ENCODE results near the gene KLHL26.

Gene KLHL26

DNA sequence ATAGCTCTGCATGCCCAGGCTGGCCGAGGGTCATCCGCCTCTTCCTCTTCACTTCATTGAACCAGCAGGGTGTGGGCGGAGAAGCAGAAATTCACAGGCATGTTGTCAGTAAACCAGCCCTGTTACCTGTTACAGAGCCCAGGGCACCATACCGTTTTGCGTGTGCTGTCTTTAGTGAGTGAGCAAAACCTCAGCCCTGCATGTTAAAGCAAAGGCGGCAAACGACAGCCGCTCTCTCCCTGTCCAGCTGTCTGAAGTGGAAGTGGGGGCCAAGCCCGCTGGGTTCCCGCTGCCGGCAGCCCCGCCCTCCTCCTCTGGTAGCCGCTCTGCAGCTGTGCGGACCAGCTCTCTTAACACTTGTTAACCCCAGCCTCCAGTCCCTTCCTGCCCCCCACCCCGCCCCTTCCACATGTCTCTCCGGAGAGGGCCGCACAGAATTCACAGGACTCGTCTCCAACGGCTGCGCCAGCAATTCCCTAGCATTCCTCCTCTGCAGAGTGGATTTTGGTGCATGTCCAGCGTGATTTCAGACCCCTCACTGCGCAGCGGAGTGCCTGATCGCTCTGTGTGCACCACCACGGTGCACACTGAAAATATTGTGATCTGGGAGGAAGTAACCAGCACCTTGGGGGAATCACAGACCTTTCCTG, 12.7 kb downstream of the KLHL26 start:
- DNase-seq: peak; percentile 69

DNA sequence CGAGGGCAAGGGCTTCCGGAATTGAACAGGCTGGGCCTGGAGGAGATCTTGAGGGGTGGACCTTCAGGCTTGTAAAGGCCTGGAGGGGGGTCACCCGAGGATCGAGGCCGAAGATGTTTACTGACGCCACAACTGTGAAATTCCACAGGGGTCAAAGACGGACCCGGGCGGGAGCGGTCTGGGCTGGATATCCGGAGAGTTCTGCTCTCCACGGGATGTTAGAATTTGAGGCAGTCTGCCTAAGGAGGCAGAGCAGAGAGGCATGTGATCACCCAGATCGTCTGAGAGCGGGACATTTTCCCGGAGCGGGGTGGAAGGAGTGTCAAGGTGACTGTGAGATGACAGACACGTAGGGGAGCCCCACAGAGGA, 13.2 kb downstream of the KLHL26 start:
- no peak for DNase-seq

GRCh38 chr19:18650468-18651041, 13.7 kb downstream of the KLHL26 start:
- DNase-seq: no peak

DNA sequence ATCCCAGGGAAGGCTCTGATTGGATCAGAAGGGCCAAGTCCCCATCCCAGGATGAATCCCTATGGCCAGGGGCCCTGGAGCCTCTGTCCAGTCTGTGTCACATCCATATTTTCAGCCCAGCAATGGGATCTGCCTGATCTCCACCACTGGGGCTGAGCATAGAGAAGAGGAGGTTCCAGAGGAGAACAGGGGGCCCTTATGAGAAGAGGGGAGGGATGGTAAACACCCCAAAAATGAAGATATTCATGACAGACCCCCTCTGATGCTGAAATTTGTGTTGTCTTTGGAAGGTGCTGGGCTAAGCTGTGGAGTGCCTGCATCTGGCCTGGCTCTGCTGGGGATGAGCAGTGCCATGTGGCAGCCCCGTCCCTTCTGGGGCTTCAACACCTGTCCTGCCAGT, 14.5 kb downstream of the KLHL26 start:
- DNase-seq: no peak

- no peak for DNase-seq
Observed at GRCh38 chr19:18651733-18652132, 14.9 kb downstream of the KLHL26 start.

DNA sequence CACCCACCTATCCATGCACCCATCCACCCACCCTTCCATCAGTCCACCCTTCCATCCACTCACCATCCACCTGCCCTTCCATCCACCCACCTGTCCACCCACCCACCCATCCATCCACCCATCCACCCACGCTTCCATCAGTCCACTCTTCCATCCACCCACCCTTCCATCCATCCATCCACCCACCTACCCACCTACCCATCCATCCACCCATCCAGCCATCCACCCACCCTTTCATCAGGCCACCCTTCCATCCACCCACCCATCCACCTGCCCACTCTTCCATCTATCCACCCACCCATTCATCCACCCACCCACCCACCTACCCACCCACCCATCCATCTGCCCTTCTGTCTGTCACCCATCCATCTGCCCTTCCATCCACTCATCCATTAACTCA, 17.0 kb downstream of the KLHL26 start:
- DNase-seq: no peak

DNA sequence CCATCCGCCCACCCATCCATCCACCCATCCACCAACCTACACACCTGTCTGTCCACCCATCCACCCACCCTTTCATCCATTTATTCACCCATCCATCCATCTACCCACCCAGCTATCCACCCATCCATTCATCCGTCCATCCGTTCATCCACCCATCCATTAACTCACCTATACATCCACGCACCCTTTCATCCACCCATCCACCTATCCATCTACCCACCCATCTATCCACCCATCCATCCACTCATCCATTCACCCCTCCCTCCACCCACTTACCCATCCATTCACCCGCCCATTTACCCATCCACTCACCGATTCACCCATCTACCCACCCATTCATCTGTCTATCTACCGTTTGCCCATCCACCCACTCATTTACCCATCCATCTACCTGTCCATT, 17.6 kb downstream of the KLHL26 start:
- DNase-seq: no peak

GRCh38 chr19:18655173-18655844, 18.5 kb downstream of the KLHL26 start:
- DNase-seq: no peak

- DNase-seq: no peak
Observed at GRCh38 chr19:18656337-18657086, 19.7 kb downstream of the KLHL26 start.

DNA sequence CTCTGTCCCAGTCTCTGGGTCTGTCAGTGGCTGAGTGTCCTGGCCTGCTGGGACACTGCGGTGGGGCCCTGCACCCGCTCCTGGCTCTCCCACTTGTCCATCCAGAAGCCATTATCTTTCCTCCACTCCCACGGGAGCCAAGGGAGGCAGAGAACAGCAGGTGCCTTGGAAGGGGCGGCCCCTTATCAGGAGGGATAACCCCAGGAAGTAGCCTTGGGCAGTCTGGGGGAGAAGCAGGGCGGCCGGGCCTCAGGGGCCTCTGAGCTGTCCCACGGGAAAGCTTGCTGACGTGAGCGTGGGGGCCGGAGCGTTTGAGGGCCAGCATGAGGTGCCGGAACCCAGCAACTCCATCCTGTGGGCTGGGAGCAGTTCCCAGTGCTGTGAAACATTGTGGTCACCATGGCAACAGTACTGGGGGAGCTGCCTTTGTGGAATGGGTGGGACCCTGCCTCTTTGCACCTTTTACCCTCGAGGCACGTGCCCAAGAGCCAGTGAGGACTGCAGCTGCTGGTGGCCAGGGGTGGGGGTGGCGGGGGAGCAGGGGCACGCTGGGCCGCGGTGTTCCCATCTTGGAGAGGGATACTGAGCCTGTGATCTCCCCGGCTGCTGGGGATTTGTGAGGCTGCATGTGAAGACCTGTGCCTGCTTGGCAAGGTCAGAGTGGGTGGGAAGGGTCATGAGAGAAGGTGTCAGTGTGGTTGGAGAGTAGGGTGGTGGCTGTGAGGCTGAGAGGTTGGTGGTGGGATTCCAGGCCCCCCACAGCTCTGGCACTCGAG, 20.9 kb downstream of the KLHL26 start:
- no peak for DNase-seq

- DNase-seq: no peak
Observed at GRCh38 chr19:18658366-18658855, 21.6 kb downstream of the KLHL26 start.

- DNase-seq: peak; percentile 67
Observed at GRCh38 chr19:18659281-18660050, 22.6 kb downstream of the KLHL26 start.

DNA sequence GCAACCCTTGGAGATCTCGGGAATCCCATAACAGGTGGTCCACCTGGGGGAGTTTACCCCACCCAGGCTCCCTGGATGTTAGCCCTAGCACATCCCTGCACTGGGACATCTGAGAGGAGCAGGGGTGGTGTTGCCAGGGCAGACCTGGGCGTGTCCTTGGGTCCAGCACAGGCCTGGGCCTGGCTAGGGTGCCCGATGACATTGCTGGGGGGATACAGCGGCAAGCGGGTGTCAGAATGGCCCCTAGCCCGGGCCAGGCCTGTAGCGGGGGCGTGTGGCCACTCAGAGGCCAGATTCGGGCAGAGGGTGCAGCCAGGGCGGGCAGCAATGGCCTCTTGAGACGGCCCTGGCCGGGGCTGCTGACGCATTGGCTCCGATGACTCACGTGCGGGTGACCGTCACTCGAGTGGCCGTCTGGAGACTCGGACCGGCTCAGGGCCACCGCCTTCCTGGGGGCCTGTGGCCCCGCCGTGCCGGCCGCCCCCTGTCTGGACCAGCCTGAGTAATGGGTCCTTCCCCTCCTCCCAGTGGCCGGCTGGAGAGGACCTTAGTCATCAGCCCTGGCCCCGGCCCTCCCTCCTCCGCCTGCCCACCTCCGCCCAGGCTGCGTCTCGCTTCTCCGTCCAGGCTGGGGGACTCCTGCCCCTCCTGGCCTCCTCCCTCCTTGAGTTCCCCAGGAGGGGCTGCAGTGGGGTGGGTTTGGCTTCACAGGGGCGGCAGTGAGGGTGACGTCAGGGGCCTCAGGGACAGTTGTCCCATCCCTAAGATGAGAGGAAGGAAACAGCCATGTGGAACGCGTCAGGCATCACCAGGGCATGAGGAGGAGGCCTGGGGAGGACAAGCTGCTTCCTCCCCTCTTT, 23.5 kb downstream of the KLHL26 start:
- DNase-seq: no peak

- DNase-seq: no peak
Observed at GRCh38 chr19:18660939-18661670, 24.3 kb downstream of the KLHL26 start.

DNA sequence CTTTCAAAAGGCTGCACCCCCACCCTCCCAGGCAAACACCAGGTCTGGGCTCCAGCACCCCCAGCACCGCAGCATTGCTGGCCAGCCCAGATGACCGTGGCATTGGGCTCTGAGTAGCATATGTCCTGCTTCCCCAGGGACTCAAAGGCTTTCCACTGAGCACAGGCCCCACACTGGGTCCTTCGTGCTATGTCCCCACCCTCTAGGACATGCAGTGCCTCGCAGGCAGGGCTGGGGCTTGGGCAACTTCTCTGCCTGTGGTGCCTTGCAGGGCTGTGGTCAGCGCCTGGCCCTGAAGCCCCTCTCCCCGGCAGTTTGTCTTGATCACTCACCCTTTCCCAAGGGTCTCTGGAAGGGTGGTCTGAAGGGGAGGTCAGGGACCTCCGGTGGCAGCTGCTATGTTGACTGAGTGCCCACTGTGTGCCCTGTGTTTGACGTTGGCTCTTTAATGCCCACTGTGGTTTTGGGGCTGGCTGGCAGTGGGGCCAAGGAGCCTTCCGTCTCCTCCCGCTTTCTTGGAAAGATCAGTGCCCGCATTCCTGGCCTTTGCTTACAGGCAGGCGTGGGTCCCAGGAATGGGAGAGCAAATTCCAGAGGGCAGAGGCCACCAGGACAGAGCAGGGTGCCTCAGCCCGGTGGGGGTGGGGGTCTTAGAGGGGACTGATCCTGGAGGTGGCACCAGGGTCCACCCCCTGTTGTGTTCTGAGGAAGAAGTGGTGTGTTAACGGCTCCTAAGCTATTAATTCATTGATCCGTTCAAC, 26.3 kb downstream of the KLHL26 start:
- no peak for DNase-seq

DNA sequence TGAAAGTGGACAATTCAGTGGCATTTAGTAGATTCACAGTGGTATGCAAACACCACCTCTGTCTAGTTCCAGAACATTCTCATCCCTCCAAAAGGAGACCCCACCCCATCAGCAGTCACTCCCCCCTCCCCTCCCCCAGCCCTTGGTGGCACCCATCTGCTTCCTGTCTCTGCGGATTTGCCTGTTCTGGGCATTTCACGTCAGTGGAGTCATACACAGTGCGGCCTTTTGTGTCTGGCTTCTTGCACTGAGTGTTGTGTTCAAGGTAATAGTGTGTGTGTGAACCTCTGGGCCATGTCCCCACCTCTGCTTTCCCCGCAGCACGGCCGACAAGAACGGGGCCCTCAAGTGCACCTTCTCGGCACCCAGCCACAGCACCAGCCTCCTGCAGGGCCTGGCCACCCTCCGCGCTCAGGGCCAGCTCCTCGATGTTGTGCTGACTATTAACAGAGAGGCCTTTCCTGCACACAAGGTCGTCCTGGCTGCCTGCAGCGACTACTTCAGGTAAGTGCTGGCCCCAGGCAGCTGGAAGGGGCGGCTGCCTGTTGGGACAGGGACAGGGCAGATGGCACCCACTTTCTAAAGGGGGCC, 27.2 kb downstream of the KLHL26 start:
- DNase-seq: peak; percentile 33

GRCh38 chr19:18665771-18666202, 29.0 kb downstream of the KLHL26 start:
- DNase-seq: no peak

DNA sequence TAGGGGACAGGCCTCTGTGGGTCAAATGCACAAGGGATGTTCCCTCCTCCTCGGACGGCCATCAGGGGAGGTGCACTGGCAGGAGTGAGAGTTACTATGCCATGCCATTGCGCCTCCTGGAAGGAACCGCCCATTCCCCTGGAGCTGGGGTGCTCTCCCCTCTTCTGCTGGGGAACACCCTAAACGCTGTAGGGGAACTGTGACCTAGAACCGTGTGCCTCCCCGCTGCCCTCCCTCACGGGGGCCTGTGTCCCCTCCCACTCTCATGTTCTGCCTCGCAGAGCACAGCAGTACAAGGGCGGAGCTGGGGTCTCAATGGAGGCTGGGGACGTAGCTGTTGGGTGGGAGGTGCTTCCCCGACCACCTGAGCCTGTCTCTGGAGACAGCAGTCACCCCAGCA, 29.5 kb downstream of the KLHL26 start:
- no peak for DNase-seq

GRCh38 chr19:18666784-18667183, 30.0 kb downstream of the KLHL26 start:
- no peak for DNase-seq
